Measurements from ENCODE around the gene IDI1. TPM values are rescaled to one million over a fixed set of nuclear protein-coding genes. Genes with fewer than 3 reads are reported as not detected.

The IDI1 gene
- polyA plus RNA-seq, 1 experiment, result 10.0 TPM

DNA sequence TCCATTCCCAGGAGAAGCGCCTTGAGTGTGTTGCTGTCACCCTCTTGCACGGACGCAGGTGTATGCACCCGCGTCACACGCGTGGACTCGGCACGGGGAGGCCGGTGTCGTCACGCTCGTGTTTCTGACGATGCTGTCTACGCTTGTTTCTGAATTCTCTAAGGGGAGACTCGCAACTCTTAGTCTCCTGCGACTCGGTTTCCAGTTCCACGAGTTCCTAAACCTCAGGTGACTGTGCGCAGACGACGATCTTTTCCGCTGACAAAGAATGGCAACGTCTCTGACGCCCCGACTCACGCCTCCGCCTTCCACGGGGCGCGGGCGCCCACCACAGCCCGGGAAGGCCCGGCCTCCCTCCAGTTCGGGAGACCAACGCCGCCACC lies 579 bp downstream of the IDI1 start:
- no peaks in the 10 kb centered on the region for H3K27me3 ChIP-seq (ENCODE audit: control insufficient read depth, insufficient read depth, low read length)
- ChIA-PET CTCF (interaction anchor here (1.5 kb wide), 1 partner anchor 14 kb away, joined by 4 read pairs; no protein-coding TSS in a partner anchor), POLR2A (interaction anchor here (1.6 kb wide), 1 partner anchor 13 kb away, joined by 4 read pairs; no protein-coding TSS in a partner anchor)
- no peak for TF ChIP-seq CTCF (IDR thresholded peaks at IDR 0.05; ENCODE audit: insufficient read depth, low read depth, low read length)
- peaks cover 4% of the 10 kb centered on the region for H3K36me3 ChIP-seq (ENCODE audit: control insufficient read depth, insufficient read depth, low read length)
- H3K4me3 ChIP-seq (ENCODE audit: low read depth, low read length), result peak overlapping the region; percentile 78
- no peak for DNase-seq (ENCODE audit: low read depth)

DNA sequence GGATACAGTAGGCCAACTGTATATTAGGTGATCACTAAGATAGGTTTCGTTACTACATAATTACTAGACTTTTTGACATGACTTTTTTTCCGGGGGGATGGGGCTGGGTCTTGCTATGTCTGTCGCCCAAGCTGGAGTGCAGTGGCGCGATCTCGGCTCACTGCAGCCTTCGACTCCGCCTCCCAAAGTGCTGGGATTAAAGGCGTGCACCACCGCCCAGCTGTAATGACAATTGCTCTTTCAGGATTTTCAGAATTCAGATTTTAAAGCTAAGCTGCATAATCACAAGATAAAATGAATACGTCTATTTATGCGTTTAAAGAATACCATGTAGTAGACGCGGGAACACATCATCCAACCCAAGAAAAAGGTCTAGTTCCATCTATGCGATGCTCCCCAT lies 982 bp downstream of the IDI1 start:
- Histone ChIP-seq H3K4me3 (ENCODE audit: low read depth, low read length) (peak overlapping the region; percentile 78), H3K36me3 (ENCODE audit: control insufficient read depth, insufficient read depth, low read length) (peaks cover 4% of the 10 kb centered on the region), H3K27me3 (ENCODE audit: control insufficient read depth, insufficient read depth, low read length) (no peaks in the 10 kb centered on the region)
- no peak for DNase-seq (ENCODE audit: low read depth)
- CTCF ChIA-PET, result no interaction called here
- POLR2A ChIA-PET, result interaction anchor here (1.6 kb wide), 1 partner anchor 13 kb away, joined by 4 read pairs; no protein-coding TSS in a partner anchor
- TF ChIP-seq CTCF (IDR thresholded peaks at IDR 0.05; ENCODE audit: insufficient read depth, low read depth, low read length), result no peak

- H3K36me3 ChIP-seq (ENCODE audit: control insufficient read depth, insufficient read depth, low read length), result peaks cover 4% of the 10 kb centered on the region
- no peaks in the 10 kb centered on the region for H3K27me3 ChIP-seq (ENCODE audit: control insufficient read depth, insufficient read depth, low read length)
- DNase-seq (ENCODE audit: low read depth), result no peak
- POLR2A ChIA-PET, result no interaction called here
- no peak for TF ChIP-seq CTCF (IDR thresholded peaks at IDR 0.05; ENCODE audit: insufficient read depth, low read depth, low read length)
- no peak overlapping the region for H3K4me3 ChIP-seq (ENCODE audit: low read depth, low read length)
- CTCF ChIA-PET, result interaction anchor here (1.1 kb wide), 1 partner anchor 16 kb away, joined by 4 read pairs; no protein-coding TSS in a partner anchor
Observed at GRCh38 chr10:1045415-1045814, 3.5 kb downstream of the IDI1 start.

DNA sequence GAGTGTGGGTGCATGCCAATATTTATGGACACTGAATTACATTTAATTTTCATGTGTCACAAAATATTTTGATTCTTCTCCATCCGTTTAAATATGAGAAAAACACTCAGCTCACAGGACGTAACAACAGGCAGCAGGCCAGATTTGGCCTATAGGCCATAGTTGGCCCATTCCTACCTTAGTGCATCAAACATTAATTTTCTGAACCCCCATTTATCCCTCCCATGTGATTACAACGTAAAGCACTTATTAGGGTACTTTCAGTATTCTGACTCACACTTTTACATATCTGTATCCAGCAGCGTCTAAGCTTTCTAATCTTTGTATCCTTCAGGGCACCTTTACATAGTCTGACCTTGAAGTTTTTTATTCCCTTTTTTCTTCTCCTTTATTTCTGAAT lies 4.0 kb downstream of the IDI1 start:
- no peak for TF ChIP-seq CTCF (IDR thresholded peaks at IDR 0.05; ENCODE audit: insufficient read depth, low read depth, low read length)
- no peak overlapping the region for H3K4me3 ChIP-seq (ENCODE audit: low read depth, low read length)
- DNase-seq (ENCODE audit: low read depth), result no peak
- no peaks in the 10 kb centered on the region for H3K27me3 ChIP-seq (ENCODE audit: control insufficient read depth, insufficient read depth, low read length)
- ChIA-PET CTCF (interaction anchor here (1.1 kb wide), 1 partner anchor 16 kb away, joined by 4 read pairs; no protein-coding TSS in a partner anchor), POLR2A (no interaction called here)
- H3K36me3 ChIP-seq (ENCODE audit: control insufficient read depth, insufficient read depth, low read length), result peaks cover 5% of the 10 kb centered on the region

DNA sequence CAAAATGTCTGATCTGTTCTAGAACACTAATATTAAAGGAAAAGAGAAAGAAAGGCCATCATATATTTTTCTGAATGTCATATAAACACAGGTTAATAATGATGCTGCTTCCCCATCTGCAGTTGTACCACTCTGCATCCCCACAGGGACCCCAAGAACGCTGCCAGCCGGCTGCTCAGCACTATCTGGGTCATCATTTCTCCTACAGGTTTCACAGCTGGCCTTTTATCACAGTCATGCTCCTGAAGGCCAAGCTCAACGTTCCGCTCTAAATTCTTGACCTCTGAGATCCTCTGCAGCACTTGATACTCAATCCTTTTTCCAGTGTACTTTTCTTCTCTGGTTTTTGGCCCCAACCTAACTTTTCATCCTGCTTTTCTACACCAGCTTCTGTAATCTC lies 4.8 kb downstream of the IDI1 start:
- ChIA-PET CTCF (interaction anchor here (1.1 kb wide), 1 partner anchor 15 kb away, joined by 4 read pairs; no protein-coding TSS in a partner anchor), POLR2A (no interaction called here)

More for the DNA sequence above, 4.8 kb downstream of the IDI1 start:
- Histone ChIP-seq H3K4me3 (ENCODE audit: low read depth, low read length) (no peak overlapping the region), H3K36me3 (ENCODE audit: control insufficient read depth, insufficient read depth, low read length) (peaks cover 5% of the 10 kb centered on the region), H3K27me3 (ENCODE audit: control insufficient read depth, insufficient read depth, low read length) (no peaks in the 10 kb centered on the region)
- TF ChIP-seq CTCF (IDR thresholded peaks at IDR 0.05; ENCODE audit: insufficient read depth, low read depth, low read length), result no peak
- no peak for DNase-seq (ENCODE audit: low read depth)
